Fibroblast of skin of back (primary cell): Measurements from ENCODE around the gene CAMK2N2. TPM values are rescaled to one million over a fixed set of nuclear protein-coding genes. Genes with fewer than 3 reads are reported as not detected.
A peak's percentile ranks its signal among the peaks of the same experiment; 100 is the strongest.

ENCODE experiments used
- DNase-seq: peaks from one replicate; pipeline ENCODE4 v3.0.0-alpha.2; 2013
- polyA plus RNA-seq, 2 experiments: library from polyadenylated mRNA; unstranded; fragments of 120-200 nt; gene quantifications; one replicate each; pipeline ENCODE4 v1.2.1, GENCODE V29; 2013; ENCODE audit not compliant: insufficient read length in 2 of 2

Gene CAMK2N2
- 1.9 TPM for polyA plus RNA-seq (2013, experiment 1 of 2; ENCODE audit: insufficient read length)
- 0.70 TPM for polyA plus RNA-seq (2013, experiment 2 of 2; ENCODE audit: insufficient read length)

DNA sequence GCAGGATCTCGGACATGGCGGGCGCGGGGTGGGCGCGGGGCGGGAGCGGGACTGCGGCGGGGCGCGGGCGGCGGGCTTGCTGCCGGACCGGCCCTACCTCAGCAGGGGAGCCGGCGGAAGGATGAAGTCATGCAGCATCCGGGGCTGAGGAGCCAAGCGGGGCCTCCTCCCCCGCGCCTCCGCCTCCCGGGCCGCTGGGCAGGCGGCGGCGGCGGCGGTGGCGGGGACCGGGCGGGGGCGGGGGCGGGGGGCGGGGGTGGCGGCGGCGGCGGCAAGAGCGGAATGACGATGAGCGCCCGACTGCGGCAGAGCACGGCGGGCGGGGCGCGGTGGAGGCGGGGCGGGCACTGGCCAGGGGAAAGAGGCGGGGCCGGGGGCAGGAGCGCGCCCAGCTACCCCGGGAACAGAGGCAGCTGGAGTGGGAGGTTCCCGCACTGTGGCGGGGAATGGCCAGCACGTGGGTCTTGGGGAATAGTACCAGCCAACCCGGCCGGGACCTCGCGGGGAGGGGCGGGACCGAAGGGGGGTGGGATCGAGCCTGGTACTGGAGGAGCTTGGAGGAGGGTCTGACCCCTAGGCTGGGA is at the start of gene CAMK2N2:
Gene CAMK2N2, minus strand, starts transcription at position 284 of the 584 bp plus-strand sequence. Its CDS starts 268 bp downstream, at position 16.
- DNase-seq, result peak; percentile 58

DNA sequence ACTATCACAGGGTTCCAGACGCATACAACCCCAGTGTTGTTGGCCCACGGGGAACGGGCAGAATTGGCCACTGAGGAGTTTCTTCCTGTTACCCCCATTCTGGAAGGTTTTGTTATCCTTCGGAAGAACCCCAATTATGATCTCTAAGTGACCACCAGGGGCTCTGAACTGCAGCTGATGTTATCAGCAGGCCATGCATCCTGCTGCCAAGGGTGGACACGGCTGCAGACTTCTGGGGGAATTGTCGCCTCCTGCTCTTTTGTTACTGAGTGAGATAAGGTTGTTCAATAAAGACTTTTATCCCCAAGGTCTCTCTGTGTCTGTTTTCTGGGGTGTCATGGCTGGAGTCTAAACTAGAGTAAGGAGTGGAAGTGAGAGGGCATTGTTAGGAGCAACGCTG is 47.4 kb upstream of the CAMK2N2 start:
- no peak for DNase-seq

DNA sequence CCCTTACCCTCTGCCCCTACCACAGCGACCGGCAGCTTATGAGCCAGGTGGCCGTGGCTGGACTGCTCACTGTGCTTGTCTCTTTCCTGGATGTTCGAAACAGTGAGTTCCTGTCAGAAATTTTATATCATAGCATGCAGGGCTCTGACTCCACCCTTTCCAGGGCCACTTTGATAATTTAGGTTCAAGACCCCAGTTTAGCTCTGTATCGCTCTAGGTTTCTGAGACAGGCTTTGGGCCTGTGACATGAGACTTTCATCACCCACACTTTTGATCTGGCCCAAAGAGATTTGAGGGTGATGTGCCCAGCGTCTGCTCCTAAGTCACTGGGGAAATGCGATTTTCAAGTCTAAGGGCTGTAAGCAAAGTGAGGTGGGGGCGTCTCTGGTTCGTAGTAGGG is 46.6 kb upstream of the CAMK2N2 start:
- DNase-seq, result no peak

DNA sequence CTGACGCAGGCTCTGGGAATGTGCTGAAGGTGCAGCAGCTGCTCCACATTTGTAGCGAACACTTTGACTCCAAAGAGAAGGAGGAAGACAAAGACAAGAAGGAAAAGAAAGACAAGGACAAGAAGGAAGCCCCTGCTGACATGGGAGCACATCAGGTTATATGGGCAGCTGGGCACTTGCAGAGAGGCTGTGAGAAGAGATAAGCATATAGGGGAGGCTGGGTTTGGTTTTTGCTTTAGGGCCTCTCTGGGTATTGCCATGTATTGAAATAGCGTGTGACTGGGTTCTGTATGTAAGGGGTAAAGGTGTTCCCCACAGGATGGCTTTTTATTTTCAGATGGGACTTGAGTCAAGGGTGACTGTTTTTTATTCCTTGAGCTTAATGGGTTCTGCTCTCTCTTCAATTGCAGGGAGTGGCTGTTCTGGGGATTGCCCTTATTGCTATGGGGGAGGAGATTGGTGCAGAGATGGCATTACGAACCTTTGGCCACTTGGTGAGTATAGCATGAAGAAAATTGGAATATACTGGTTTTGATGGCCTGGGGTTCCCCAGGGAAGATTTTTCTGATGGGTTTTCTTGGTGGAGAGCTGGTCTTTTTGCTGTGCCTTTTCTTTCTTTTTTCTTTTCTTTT is 45.1 kb upstream of the CAMK2N2 start:
- no peak for DNase-seq

DNA sequence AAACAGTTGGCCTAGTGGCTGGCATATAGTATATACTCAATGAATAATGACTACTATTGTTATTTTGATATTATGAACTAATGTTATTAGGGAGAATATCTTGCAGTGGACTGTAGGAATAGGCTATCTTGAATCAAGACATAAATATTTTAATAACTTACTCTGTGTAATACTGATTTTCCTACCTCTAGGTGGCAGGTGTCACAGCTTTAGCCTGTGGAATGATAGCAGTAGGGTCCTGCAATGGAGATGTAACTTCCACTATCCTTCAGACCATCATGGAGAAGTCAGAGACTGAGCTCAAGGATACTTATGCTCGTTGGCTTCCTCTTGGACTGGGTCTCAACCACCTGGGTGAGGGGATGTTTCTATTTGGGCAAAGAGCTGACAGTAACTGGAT is 44.2 kb upstream of the CAMK2N2 start:
- DNase-seq, result peak; percentile 22

DNA sequence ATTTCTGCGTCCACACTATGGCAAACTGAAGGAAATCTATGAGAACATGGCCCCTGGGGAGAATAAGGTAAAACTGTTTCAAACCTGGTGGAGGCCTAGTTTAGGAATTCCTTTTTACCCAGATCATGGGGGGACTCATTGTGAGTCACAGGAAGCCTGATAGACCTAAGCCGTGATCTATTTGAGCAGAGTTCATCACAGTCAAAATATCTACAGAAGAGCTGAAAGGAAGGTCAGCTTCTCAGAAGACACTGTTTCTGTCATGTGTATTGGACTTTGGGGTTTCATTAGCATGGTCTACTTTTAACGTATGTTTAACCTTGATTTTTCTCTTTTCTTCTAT is 39.0 kb upstream of the CAMK2N2 start:
- DNase-seq, result peak; percentile 80

DNA sequence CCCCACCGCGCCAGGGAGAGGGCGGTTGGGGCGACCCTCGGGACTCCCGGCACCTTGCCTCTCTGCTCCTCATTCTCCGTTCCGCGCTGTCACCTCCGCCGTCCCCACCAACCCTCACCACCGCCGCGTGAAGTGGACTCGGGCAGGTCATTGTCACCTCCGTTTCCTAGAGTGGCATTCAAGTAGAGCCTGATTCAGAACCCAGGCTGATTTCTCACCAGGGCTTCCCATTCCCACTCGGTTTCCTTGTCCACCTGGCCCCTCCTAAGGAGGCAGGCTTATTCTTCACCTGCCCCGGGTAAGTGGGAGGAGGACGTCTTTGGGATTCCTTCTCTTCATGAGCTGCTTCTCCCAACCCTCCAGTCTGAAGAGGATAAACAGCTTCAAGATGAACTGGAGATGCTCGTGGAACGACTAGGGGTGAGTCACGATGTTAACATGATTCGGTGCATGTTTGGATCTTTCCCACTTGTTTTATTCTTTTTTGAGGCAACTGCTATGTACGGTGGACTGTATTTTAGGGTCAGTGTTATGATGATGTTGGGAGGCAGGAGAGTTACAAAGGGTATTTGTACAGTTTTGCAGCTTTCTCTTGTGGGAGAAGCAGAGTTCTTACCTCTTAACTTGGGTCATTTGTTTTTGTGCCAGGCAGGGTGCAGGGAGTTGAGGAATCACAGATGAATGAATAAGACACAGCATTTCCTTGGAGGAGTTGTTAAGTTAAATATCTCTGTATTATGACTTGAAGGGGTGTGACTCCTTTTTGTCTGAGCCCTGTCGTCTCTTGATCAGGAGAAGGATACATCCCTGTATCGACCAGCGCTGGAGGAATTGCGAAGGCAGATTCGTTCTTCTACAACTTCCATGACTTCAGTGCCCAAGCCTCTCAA is 38.4 kb upstream of the CAMK2N2 start:
- DNase-seq, result peak; percentile 46

DNA sequence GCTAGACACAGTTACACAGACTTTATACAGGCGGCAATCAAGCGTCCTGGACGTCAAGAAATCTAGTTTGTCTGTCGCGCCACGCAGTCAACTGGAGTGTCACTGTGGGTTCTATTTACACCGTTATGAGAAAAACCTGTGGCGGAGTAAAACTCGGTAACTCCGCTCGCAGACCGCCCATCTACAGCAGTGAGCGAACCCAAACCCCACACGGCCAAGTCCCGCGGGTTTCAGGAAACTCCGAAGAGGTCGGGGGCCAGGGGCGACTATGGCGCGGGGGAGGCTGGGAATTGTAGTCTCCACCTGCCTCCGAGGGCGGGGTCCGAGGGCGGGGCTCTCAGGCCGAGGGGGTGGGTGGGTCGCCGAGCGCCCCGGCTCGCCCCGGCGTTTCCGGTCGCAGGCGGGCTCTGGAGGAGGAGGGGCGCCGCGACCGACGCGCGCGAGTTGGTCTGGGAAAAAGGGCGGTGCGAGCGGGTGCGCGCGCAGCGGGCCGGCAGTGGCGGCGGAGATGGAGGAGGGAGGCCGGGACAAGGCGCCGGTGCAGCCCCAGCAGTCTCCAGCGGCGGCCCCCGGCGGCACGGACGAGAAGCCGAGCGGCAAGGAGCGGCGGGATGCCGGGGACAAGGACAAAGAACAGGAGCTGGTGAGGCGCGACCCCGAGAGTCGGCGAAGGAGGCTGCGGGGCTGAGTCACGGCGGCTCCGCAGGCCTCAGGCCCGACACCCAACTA is 37.6 kb upstream of the CAMK2N2 start, which contains the start of gene PSMD2:
Gene PSMD2, plus strand, starts transcription at position 483 of the 729 bp plus-strand sequence. Its CDS starts 26 bp downstream, at position 509.
- peak; percentile 96 for DNase-seq

DNA sequence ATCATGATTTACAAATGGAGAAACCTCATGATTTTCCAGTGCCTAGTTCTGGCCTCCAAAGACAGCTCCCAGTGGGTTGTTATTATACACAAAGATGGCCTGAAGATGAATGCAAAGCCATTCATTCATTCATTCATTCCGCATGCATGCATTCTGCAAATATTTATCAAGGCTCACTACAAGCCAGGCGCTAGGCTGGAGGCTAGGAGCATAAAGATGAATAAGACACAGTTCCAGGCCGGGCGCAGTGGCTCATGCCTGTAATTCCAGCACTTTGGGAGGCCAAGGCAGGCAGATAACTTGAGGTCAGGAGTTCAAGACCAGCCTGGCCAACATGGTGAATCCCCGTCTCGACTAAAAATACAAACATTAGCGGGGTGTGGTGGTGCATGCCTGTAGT is 35.3 kb upstream of the CAMK2N2 start:
- DNase-seq, result no peak

DNA sequence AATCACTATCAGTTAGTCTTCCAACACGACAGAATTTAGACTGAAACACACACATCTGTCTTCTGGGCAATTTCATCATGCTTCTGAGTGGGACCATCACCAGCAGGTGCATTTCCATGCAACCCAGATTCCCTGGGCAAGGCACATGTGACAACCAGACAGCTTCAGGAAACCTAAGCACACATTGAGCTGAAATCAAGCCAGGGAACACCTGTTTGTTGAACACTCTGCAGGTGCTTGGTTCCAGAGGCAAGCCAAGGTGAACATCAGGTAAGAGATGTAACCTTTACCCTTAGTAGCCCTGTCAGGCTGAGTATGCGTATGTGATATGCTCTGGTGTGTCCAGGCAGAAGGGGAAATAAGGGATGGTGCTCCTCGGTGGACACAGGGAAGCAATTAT is 34.4 kb upstream of the CAMK2N2 start:
- no peak for DNase-seq

DNA sequence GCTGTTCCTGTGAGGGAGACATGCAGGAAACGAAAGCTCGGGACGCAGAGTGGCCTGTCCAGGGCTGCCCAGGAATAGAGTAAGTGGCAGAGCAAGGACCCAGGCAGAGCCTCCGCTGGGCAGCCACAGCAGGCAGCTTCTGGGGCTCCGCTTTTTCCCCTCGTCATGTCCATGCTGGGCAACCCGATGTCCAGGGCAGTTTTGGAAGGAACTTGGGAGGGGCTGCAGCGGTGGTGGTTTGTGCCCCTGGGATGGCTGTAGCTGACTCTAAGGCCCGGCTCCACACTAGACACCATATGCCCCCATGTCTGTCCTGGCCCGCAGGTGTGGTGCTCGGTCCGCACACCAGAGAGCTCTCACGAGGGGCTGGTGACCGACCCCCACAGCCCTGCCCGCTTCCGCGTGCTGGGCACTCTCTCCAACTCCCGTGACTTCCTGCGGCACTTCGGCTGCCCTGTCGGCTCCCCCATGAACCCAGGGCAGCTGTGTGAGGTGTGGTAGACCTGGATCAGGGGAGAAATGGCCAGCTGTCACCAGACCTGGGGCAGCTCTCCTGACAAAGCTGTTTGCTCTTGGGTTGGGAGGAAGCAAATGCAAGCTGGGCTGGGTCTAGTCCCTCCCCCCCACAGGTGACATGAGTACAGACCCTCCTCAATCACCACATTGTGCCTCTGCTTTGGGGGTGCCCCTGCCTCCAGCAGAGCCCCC is 30.5 kb upstream of the CAMK2N2 start:
- DNase-seq, result no peak

DNA sequence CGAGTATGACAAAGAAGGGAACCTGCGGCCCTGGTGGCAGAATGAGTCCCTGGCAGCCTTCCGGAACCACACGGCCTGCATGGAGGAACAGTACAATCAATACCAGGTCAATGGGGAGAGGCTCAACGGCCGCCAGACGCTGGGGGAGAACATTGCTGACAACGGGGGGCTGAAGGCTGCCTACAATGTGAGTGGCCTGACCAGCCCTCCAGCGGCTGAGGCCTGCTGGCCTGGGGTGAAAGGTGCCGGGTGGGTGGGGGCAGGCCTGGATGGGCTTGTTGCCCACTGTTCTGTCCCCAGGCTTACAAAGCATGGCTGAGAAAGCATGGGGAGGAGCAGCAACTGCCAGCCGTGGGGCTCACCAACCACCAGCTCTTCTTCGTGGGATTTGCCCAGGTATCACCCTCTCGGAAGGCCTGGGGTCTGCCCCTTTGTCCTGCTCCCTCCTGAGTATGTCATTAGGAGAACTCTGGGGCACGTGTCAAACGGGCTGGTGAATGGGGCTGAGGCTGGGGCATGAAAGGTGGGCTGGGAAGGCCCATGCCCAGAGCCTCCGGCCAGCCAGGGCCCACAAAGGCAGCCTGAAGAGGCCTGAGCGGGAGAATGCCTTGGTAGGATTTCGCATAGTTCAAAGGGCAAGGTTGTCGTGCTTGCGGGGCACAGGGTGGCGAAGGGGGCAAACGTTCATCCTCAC is 29.8 kb upstream of the CAMK2N2 start:
- DNase-seq, result no peak

DNA sequence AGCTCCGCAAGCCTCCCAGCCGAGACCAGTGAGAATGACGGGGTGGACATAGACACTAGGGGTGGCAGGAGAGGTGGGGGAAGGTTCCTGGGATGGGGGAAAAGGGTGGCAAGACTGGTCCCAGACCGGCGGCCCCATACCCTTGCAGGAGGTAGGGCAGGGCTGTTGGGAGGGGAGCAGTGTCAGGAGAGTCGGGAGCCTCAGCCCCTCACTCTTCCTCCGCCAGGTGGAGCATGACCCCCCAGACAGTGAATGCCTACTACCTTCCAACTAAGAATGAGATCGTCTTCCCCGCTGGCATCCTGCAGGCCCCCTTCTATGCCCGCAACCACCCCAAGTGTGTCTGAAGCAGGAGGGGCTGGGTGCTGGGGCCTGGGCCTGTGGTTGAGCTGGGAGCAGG is 29.0 kb upstream of the CAMK2N2 start:
- DNase-seq, result no peak

DNA sequence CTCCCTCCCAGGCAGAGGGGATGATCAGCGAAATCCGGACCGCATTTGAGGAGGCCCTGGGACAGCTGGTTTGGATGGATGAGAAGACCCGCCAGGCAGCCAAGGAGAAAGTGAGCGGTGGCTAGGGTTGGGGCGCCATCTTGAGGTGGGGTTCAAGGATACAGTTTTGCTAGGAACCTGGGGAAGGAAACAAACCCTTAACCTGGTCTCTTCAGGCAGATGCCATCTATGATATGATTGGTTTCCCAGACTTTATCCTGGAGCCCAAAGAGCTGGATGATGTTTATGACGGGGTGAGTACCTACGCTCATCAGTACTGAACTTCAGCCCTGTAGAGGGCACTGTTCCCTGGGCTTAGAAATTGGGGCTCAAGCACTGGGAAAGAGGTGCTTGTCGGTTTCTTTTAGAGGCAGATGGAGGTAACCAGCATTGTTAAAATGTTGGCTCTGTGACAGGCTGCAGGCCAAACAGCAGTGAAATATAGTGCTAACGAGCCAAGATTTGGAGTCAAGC is 28.1 kb upstream of the CAMK2N2 start:
- peak; percentile 36 for DNase-seq

DNA sequence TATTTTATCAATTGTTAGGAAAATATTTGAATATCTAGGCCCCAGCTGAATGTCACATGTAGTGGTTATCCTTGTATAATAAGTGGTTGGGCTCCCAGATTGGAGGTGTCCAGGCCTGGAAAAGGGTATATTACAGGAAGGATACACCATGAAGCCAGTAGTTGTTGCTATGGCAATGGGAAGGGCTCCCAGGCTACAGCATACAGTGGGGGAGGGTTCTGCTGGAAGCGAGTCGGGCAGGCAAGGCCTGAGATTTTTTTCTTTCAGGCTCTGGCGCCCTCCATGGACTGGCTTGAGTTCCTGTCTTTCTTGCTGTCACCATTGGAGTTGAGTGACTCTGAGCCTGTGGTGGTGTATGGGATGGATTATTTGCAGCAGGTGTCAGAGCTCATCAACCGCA is 23.3 kb upstream of the CAMK2N2 start:
- peak; percentile 69 for DNase-seq

DNA sequence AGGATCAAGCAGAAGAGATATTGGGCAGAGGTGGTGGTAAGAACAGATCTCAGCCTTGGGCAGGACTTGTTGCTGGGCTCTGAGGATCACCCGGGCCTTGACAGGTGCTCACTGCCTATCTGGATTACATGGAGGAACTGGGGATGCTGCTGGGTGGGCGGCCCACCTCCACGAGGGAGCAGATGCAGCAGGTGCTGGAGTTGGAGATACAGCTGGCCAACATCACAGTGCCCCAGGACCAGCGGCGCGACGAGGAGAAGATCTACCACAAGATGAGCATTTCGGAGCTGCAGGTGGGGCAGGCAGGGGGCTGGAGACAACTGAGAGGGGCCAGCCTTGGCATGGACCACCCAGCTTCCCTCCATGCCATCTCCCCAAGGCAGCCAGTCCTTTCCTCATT is 22.3 kb upstream of the CAMK2N2 start:
- no peak for DNase-seq

DNA sequence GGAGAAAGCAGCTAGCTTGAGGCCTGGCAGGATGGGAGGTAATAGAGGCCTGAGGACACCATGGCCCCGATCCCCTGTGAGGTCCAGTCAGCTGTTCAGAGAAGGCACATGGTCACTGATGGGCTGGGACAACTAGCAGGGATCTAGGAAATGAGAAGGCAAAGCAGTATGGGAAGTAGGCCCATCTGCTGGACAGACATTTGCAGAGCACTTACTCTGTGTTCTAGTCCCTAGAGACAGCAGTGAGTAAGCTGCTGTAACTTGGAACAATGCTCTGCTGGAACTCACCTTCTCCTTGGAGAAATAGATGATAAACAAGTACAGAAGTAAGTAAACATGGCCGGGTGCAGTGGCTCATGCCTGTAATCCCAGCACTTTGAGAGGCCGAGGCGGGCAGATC is 21.6 kb upstream of the CAMK2N2 start:
- DNase-seq, result no peak

DNA sequence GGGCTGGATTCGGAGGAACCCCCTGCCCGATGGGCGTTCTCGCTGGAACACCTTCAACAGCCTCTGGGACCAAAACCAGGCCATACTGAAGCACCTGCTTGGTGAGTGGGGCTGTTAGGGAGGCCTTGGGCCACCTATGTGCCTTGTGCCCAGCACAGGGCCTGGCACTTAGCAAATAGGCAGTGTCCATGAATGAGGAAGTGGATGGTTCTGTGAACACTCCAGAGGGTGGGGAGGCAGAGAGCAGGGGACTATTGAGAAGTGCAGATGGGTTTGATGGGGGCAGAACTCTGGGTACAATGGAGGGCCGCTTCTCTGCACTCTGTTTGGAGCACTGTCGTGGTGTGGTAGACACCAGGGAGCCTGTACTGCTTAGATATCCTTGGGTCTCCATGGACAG is 16.0 kb upstream of the CAMK2N2 start:
- no peak for DNase-seq

DNA sequence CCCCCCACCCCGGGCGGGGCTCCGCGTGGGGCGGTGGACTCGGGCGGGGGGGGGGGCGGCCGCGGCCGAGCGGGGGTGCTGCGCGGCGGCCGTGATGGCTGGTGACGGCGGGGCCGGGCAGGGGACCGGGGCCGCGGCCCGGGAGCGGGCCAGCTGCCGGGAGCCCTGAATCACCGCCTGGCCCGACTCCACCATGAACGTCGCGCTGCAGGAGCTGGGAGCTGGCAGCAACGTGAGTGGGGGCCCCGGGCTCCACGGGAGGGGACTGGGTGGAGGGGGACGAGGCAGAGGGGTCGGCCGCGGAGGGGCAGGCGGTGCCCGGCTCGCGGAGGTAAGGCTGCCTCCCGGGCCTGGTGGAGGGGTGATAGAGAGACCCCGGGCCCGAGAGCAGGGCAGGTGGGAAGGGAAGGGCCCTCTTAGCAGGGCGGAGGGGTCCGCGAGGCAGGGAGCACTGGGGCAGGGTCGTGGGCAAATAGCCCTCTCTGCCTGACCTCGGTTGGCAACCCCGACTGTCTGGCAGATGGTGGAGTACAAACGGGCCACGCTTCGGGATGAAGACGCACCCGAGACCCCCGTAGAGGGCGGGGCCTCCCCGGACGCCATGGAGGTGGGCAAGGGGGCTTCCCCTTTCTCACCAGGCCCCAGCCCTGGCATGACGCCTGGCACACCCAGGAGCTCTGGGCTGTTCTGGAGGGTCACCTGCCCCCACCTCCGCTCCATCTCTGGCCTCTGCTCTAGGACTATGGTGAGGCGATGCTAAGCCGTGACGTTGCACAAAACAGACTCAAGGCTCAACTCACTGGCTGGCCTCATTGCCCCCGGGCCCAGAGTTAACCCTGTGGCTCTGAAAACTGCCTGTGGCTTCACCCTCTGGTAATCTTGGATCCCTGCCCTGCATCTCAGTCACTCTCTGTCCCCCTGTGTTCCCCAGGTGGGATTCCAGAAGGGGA is 14.9 kb upstream of the CAMK2N2 start, which contains the start of gene ECE2:
Gene ECE2, plus strand, starts transcription at position 62 of the 950 bp plus-strand sequence. Its CDS starts 132 bp downstream, at position 194.
- peak; percentile 9 for DNase-seq

DNA sequence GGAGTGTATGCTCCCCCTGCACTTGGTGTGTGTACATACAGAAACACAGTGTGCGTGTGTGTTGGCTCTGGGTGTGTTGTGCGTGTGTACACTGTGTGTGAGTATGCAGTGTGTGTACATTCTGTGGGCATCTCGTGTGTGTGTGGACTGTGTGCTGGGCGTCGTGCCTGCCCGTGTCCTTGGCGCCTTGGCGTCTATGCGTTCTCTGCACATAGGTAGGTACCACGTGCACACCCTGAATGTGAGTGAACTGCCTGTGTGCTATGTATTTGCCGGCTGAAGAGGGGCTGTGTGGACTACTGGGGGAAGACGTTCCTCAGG is 14.0 kb upstream of the CAMK2N2 start:
- no peak for DNase-seq
